ENCODE results near the gene DNAH17.

GRCh38 chr17:78431692-78431958 lies 145.6 kb downstream of the DNAH17 start:
- TF ChIP-seq CTCF (tag by site-specific recombination; IDR thresholded peaks at IDR 0.05) (no peak), ZSCAN30 (tag by site-specific recombination; IDR thresholded peaks at IDR 0.05) (no peak), ZNF274 (IDR thresholded peaks at IDR 0.05; ENCODE audit: low read length) (no peak), ZNF274 (tag by site-specific recombination; IDR thresholded peaks at IDR 0.05; ENCODE audit: borderline replicate concordance) (no peak), ELK4 (IDR thresholded peaks at IDR 0.05; ENCODE audit: borderline replicate concordance, low read depth, low read length) (no peak), ZXDB (tag by site-specific recombination; IDR thresholded peaks at IDR 0.05) (no peak)

Data from HEK293 (cell line).